ENCODE data around the gene MRPL44. TPM values are rescaled to one million over a fixed set of nuclear protein-coding genes. Genes with fewer than 3 reads are reported as not detected.

The MRPL44 gene
- total and polyA plus RNA-seq, 2 of the 13 experiments (the other 11 are each of a cell fraction or from before 2014, with no cell fraction given): 38.4 to 78.0 TPM

DNA sequence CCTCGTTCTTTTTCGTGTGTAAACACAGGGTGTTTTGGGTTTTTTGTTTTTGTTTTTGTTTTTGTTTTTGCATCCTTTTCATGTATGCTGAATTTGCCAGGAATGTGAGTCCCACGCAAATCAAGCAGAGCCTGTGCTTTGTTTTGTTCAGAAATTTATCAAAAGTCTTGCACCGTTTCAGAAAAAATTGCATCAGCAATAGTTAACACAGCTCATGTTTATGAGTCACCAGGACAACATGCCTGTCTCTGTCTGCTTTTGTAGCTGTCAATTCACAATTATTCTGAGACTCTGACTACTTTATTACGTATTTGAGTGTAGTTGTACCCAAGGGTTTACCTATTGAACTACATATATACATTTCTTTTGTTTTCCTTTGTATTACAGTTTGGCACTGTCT lies 38.3 kb downstream of the MRPL44 start:
- H3K9me3 ChIP-seq (ENCODE audit: low read length): no peaks in the 10 kb centered on the region
- no peak overlapping the region for H3K4me3 ChIP-seq (replicated peaks in 1 of 3; ENCODE audit: insufficient read depth in 1 of 3, low read depth in 2 of 3, low read length in 3 of 3)
- peaks cover 50% of the 10 kb centered on the region for H3K4me1 ChIP-seq (ENCODE audit: insufficient read depth, low read length)
- BruUV-seq (replicated peaks): no TSS peak
- H3K27ac ChIP-seq (ENCODE audit: extremely low read length, insufficient read depth, low read length): no peak overlapping the region
- 56% methylated on average over 5 of the region's 5 CpGs for WGBS (ENCODE audit: low lambda C conversion rate)
- H3K36me3 ChIP-seq (replicated peaks in 1 of 2; ENCODE audit: control insufficient read depth in 1 of 2, insufficient read depth in 2 of 2, low read length in 2 of 2): no peaks in the 10 kb centered on the region
- H3K79me2 ChIP-seq (ENCODE audit: insufficient read depth, low read length): no peaks in the 10 kb centered on the region
- ATAC-seq: no peak; the same call in 2 of the 3 replicates
- no peaks in the 10 kb centered on the region for H3K27me3 ChIP-seq (ENCODE audit: control insufficient read depth in 1 of 2, insufficient read depth in 2 of 2, low read length in 2 of 2)
- ChIA-PET CTCF (ENCODE audit: low intra/inter-chr PET ratio, low total read pairs) (interaction anchor here (12.2 kb wide), 1 partner anchor 288 kb away, joined by 272 read pairs; no protein-coding TSS in a partner anchor), POLR2A (interaction anchor here (1.0 to 3.4 kb wide), 3 partner anchors 13 to 288 kb away, joined by 3 to 13 read pairs (median 12); no protein-coding TSS in a partner anchor)
- intact Hi-C loops (cut with micrococcal nuclease; ENCODE audit: unreplicated experiment) (loop anchor here (2.0 to 10.0 kb wide), 3 partner anchors 107 to 589 kb away; partner anchors contain the start of gene CUL3), in situ Hi-C loops (cut with HindIII; ENCODE audit: extremely low pct_ligation_motif_present, low pct_unique_long_range_greater_than_20kb) (loop anchor here (10.0 kb wide), 1 partner anchor 659 kb away; no protein-coding TSS in a partner anchor)
- no peak overlapping the region for H3K9ac ChIP-seq (ENCODE audit: insufficient read depth, low read depth, low read length)
- H2AFZ ChIP-seq (ENCODE audit: low read length): no peak overlapping the region
- no peak overlapping the region for H3K4me2 ChIP-seq (ENCODE audit: low read depth, low read length)
- peak; percentile 47 for DNase-seq (ENCODE audit: low spot score)
- no peaks in the 10 kb centered on the region for H4K20me1 ChIP-seq (ENCODE audit: insufficient read depth, low read length)
- FAIRE-seq: no peak
- TF ChIP-seq U2AF1 (optimal IDR thresholded peaks at IDR 0.05; ENCODE audit: low read depth, low read length): no peak
- no peak for TF ChIP-seq HMG20B (CRISPR knock-in tag; conservative IDR thresholded peaks at IDR 0.05)
- TF ChIP-seq ZNF577 (CRISPR knock-in tag; IDR thresholded peaks at IDR 0.05; ENCODE audit: borderline replicate concordance, low read depth): no peak
- peak; percentile 27; the same call in 1 of the 2 replicates for TF ChIP-seq NCOA2 (CRISPR knock-in tag; IDR thresholded peaks at IDR 0.05)
- TF ChIP-seq, protein P1, sequence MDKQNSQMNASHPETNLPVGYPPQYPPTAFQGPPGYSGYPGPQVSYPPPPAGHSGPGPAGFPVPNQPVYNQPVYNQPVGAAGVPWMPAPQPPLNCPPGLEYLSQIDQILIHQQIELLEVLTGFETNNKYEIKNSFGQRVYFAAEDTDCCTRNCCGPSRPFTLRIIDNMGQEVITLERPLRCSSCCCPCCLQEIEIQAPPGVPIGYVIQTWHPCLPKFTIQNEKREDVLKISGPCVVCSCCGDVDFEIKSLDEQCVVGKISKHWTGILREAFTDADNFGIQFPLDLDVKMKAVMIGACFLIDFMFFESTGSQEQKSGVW (CRISPR knock-in tag; IDR thresholded peaks at IDR 0.05; ENCODE audit: borderline replicate concordance): no peak
- TF ChIP-seq ZNF557 (CRISPR knock-in tag; IDR thresholded peaks at IDR 0.05): no peak
- TF ChIP-seq, protein P2, sequence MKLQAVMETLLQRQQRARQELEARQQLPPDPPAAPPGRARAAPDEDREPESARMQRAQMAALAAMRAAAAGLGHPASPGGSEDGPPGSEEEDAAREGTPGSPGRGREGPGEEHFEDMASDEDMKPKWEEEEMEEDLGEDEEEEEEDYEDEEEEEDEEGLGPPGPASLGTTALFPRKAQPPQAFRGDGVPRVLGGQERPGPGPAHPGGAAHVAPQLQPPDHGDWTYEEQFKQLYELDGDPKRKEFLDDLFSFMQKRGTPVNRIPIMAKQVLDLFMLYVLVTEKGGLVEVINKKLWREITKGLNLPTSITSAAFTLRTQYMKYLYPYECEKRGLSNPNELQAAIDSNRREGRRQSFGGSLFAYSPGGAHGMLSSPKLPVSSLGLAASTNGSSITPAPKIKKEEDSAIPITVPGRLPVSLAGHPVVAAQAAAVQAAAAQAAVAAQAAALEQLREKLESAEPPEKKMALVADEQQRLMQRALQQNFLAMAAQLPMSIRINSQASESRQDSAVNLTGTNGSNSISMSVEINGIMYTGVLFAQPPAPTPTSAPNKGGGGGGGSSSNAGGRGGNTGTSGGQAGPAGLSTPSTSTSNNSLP (IDR thresholded peaks at IDR 0.05; ENCODE audit: low read depth, low read length): peak; percentile 43; the same call in 1 of the 2 replicates
- peak; percentile 31; the same call in 1 of the 2 replicates for TF ChIP-seq ZNF331 (CRISPR knock-in tag; IDR thresholded peaks at IDR 0.05)
- peak; percentile 92 for TF ChIP-seq CEBPB (IDR thresholded peaks at IDR 0.05; ENCODE audit: borderline replicate concordance, low read depth, low read length)
- no peak for TF ChIP-seq MIER2 (CRISPR knock-in tag; IDR thresholded peaks at IDR 0.05)
- TF ChIP-seq HMG20A (CRISPR knock-in tag; IDR thresholded peaks at IDR 0.05; ENCODE audit: borderline replicate concordance): peak; percentile 54; the same call in 1 of the 2 replicates
- TF ChIP-seq SETDB1 (CRISPR knock-in tag; IDR thresholded peaks at IDR 0.05; ENCODE audit: borderline replicate concordance): no peak
- TF ChIP-seq IKZF1 (IDR thresholded peaks at IDR 0.05): no peak
- no peak for TF ChIP-seq AHR (CRISPR knock-in tag; IDR thresholded peaks at IDR 0.05)
- no peak for TF ChIP-seq PHF20 (CRISPR knock-in tag; IDR thresholded peaks at IDR 0.05)
- TF ChIP-seq, protein P3, sequence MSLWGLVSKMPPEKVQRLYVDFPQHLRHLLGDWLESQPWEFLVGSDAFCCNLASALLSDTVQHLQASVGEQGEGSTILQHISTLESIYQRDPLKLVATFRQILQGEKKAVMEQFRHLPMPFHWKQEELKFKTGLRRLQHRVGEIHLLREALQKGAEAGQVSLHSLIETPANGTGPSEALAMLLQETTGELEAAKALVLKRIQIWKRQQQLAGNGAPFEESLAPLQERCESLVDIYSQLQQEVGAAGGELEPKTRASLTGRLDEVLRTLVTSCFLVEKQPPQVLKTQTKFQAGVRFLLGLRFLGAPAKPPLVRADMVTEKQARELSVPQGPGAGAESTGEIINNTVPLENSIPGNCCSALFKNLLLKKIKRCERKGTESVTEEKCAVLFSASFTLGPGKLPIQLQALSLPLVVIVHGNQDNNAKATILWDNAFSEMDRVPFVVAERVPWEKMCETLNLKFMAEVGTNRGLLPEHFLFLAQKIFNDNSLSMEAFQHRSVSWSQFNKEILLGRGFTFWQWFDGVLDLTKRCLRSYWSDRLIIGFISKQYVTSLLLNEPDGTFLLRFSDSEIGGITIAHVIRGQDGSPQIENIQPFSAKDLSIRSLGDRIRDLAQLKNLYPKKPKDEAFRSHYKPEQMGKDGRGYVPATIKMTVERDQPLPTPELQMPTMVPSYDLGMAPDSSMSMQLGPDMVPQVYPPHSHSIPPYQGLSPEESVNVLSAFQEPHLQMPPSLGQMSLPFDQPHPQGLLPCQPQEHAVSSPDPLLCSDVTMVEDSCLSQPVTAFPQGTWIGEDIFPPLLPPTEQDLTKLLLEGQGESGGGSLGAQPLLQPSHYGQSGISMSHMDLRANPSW (CRISPR knock-in tag; IDR thresholded peaks at IDR 0.05; ENCODE audit: borderline replicate concordance): no peak
- no peak for TF ChIP-seq PLRG1 (conservative IDR thresholded peaks at IDR 0.05)
- 0 out of 2 replicates have a peak, but pooled peaks have one; percentile 43 for TF ChIP-seq ZNF12 (CRISPR knock-in tag; IDR thresholded peaks at IDR 0.05)
- TF ChIP-seq BHLHE40 (IDR thresholded peaks at IDR 0.05; ENCODE audit: low read length): no peak
- TF ChIP-seq FOXA3 (CRISPR knock-in tag; IDR thresholded peaks at IDR 0.05): peak; percentile 72
- TF ChIP-seq ZNF329 (CRISPR knock-in tag; IDR thresholded peaks at IDR 0.05; ENCODE audit: low read depth): no peak
- peak; percentile 100 for TF ChIP-seq ZNF7 (CRISPR knock-in tag; IDR thresholded peaks at IDR 0.05)
- TF ChIP-seq ZNF547 (CRISPR knock-in tag; IDR thresholded peaks at IDR 0.05): no peak
- TF ChIP-seq RELA (CRISPR knock-in tag; IDR thresholded peaks at IDR 0.05): no peak

Data from HepG2 (cell line).